NB4 (cell line): ENCODE measurements around the gene ZNF490.
"Not testable (repeated sequence)": the region's sequence is repeated elsewhere in the genome, so short reads cannot be mapped to it uniquely, and the experiment has no call there.

Experiments
- CTCF ChIP-seq: IDR thresholded peaks from one replicate; pipeline ENCODE4 v1.5.1; 2012; ENCODE audit warnings: low read depth, low read length
- MYC ChIP-seq: IDR thresholded peaks from 2 replicates; pipeline ENCODE4 v1.6.1; 2011; ENCODE audit warnings: low read depth, low read length
- POLR2A ChIP-seq: IDR thresholded peaks from 2 replicates; pipeline ENCODE4 v1.6.1; 2011; ENCODE audit warnings: mild to moderate bottlenecking; ENCODE audit not compliant: insufficient read length; ENCODE audit errors: extremely low read depth
- TF ChIP-seq, protein P1 (sequence below): IDR thresholded peaks from 2 replicates; pipeline ENCODE4 v1.6.1; 2011; ENCODE audit warnings: low read depth, low read length

DNA sequence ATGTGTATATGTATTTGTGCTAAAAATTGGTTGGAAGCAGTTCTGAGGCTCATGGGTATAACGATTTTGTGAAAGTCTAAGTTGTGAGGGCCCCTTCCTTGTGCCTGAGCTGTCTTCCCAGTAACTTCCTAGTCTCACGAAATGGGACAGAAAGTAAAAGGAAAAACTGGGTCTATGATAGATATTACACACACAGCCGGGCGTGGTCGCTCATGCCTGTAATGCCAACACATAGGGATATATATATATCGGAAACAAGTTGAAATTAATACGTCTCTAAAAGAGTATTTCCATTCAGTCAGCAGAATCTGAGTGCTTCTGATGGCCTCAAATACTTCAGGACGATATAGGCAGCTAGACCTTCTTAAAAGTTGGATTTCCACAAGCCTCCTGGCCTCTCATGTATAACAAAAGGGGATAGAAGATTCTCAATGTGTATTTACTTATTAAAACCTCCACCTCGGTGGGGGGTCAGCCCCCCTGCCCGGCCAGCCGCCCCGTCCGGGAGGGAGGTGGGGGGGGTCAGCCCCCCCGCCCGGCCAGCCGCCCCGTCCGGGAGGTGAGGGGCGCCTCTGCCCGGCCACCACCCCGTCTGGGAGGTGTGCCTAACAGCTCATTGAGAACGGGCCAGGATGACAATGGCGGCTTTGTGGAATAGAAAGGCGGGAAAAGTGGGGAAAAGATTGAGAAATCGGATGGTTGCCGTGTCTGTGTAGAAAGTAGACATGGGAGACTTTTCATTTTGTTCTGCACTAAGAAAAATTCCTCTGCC lies 10.8 kb upstream of the ZNF490 start:
- not testable (repeated sequence) for TF ChIP-seq CTCF, MYC, POLR2A
- TF ChIP-seq, protein P1, sequence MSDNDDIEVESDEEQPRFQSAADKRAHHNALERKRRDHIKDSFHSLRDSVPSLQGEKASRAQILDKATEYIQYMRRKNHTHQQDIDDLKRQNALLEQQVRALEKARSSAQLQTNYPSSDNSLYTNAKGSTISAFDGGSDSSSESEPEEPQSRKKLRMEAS = not testable (repeated sequence)
